IPS-15b (cell line): ENCODE data around the gene RXRG.
A peak's percentile ranks its signal among the peaks of the same experiment; 100 is the strongest.

Experiments
- H3K27me3 ChIP-seq: one replicate; pipeline ENCODE4 v1.6.1; 2013; ENCODE audit warnings: low read length; ENCODE audit not compliant: control insufficient read depth, insufficient read depth
- H3K36me3 ChIP-seq: one replicate; pipeline ENCODE4 v1.6.1; 2013; ENCODE audit warnings: low read length; ENCODE audit not compliant: control insufficient read depth, insufficient read depth
- H3K4me1 ChIP-seq: one replicate; pipeline ENCODE4 v1.6.1; 2013; ENCODE audit warnings: mild to moderate bottlenecking, low read length; ENCODE audit not compliant: control insufficient read depth, insufficient read depth
- H3K4me3 ChIP-seq: one replicate; pipeline ENCODE4 v1.5.1; 2013; ENCODE audit warnings: low read depth, low read length
- H3K9ac ChIP-seq: one replicate; pipeline ENCODE4 v1.6.1; 2013; ENCODE audit warnings: low read depth, mild to moderate bottlenecking, low read length
- H3K9me3 ChIP-seq: one replicate; pipeline ENCODE4 v1.6.1; 2013; ENCODE audit warnings: mild to moderate bottlenecking, low read length; ENCODE audit not compliant: control insufficient read depth, insufficient read depth

Gene RXRG

GRCh38 chr1:165381745-165382505, 63.0 kb downstream of the RXRG start:
- Histone ChIP-seq H3K36me3 (no peaks in the 10 kb centered on the region), H3K9ac (no peak overlapping the region), H3K4me1 (no peaks in the 10 kb centered on the region), H3K27me3 (peaks cover 27% of the 10 kb centered on the region), H3K4me3 (no peak overlapping the region), H3K9me3 (no peaks in the 10 kb centered on the region)

GRCh38 chr1:165376811-165377311, 68.1 kb downstream of the RXRG start:
- H3K4me1 ChIP-seq = peaks cover 5% of the 10 kb centered on the region
- H3K9ac ChIP-seq = no peak overlapping the region
- H3K4me3 ChIP-seq = peak overlapping the region; percentile 82
- H3K9me3 ChIP-seq = no peaks in the 10 kb centered on the region
- H3K27me3 ChIP-seq = peaks cover 62% of the 10 kb centered on the region
- H3K36me3 ChIP-seq = no peaks in the 10 kb centered on the region

- Histone ChIP-seq H3K4me3 (peak overlapping the region; percentile 82), H3K9ac (peak overlapping the region; percentile 60), H3K27me3 (peaks cover 66% of the 10 kb centered on the region), H3K4me1 (peaks cover 5% of the 10 kb centered on the region), H3K36me3 (no peaks in the 10 kb centered on the region), H3K9me3 (no peaks in the 10 kb centered on the region)
These were observed 68.7 kb downstream of the RXRG start for GRCh38 chr1:165376041-165376810.

GRCh38 chr1:165375623-165376022, 69.3 kb downstream of the RXRG start:
- H3K4me1 ChIP-seq = peaks cover 5% of the 10 kb centered on the region
- H3K9ac ChIP-seq = no peak overlapping the region
- no peaks in the 10 kb centered on the region for H3K36me3 ChIP-seq
- no peaks in the 10 kb centered on the region for H3K9me3 ChIP-seq
- peaks cover 61% of the 10 kb centered on the region for H3K27me3 ChIP-seq
- peak overlapping the region; percentile 82 for H3K4me3 ChIP-seq

GRCh38 chr1:165371588-165372225, 73.2 kb downstream of the RXRG start:
- Histone ChIP-seq H3K9me3 (no peaks in the 10 kb centered on the region), H3K4me1 (peaks cover 7% of the 10 kb centered on the region), H3K9ac (no peak overlapping the region), H3K36me3 (no peaks in the 10 kb centered on the region), H3K27me3 (peaks cover 57% of the 10 kb centered on the region), H3K4me3 (no peak overlapping the region)

- H3K9ac ChIP-seq = no peak overlapping the region
These were observed 75.6 kb downstream of the RXRG start for GRCh38 chr1:165369255-165369848.

GRCh38 chr1:165367375-165367993, 77.4 kb downstream of the RXRG start:
- Histone ChIP-seq H3K4me3 (no peak overlapping the region), H3K36me3 (no peaks in the 10 kb centered on the region), H3K4me1 (peaks cover 5% of the 10 kb centered on the region), H3K27me3 (peaks cover 39% of the 10 kb centered on the region), H3K9me3 (no peaks in the 10 kb centered on the region), H3K9ac (no peak overlapping the region)

More at GRCh38 chr1:165369255-165369848, 75.6 kb downstream of the RXRG start:
- H3K36me3 ChIP-seq = no peaks in the 10 kb centered on the region
- no peak overlapping the region for H3K4me3 ChIP-seq
- no peaks in the 10 kb centered on the region for H3K9me3 ChIP-seq
- H3K4me1 ChIP-seq = peaks cover 4% of the 10 kb centered on the region
- H3K27me3 ChIP-seq = peaks cover 49% of the 10 kb centered on the region

- Histone ChIP-seq H3K9me3 (no peaks in the 10 kb centered on the region), H3K9ac (no peak overlapping the region), H3K4me3 (no peak overlapping the region), H3K36me3 (no peaks in the 10 kb centered on the region), H3K27me3 (peaks cover 41% of the 10 kb centered on the region), H3K4me1 (peaks cover 5% of the 10 kb centered on the region)
These were observed 79.6 kb downstream of the RXRG start for GRCh38 chr1:165365341-165365740.

GRCh38 chr1:165364568-165365133, 80.3 kb downstream of the RXRG start:
- Histone ChIP-seq H3K9ac (no peak overlapping the region), H3K36me3 (no peaks in the 10 kb centered on the region), H3K9me3 (no peaks in the 10 kb centered on the region), H3K4me3 (no peak overlapping the region), H3K4me1 (peaks cover 5% of the 10 kb centered on the region), H3K27me3 (peaks cover 41% of the 10 kb centered on the region)

GRCh38 chr1:165356876-165357275, 88.0 kb downstream of the RXRG start:
- peak overlapping the region; percentile 39 for H3K4me3 ChIP-seq
- peaks cover 95% of the 10 kb centered on the region for H3K27me3 ChIP-seq
- no peaks in the 10 kb centered on the region for H3K36me3 ChIP-seq
- H3K9me3 ChIP-seq = no peaks in the 10 kb centered on the region
- H3K9ac ChIP-seq = no peak overlapping the region
- peaks cover 6% of the 10 kb centered on the region for H3K4me1 ChIP-seq
